Measurements from ENCODE around the gene CAPZA1. TPM values are rescaled to one million over a fixed set of nuclear protein-coding genes. Genes with fewer than 3 reads are reported as not detected.

Gene CAPZA1
- polyA plus RNA-seq, 1 donor from 2014 or later: 82.2 TPM

GRCh38 chr1:112603012-112603411 lies 16.6 kb upstream of the CAPZA1 start:
- no peaks in the 10 kb centered on the region for H3K36me3 ChIP-seq (ENCODE audit: insufficient read depth, low read length)
- H3K9me2 ChIP-seq (ENCODE audit: insufficient read depth, low read length): no peaks in the 10 kb centered on the region
- no peaks in the 10 kb centered on the region for H3K9me3 ChIP-seq (ENCODE audit: low read length)
- no peaks in the 10 kb centered on the region for H4K20me1 ChIP-seq (ENCODE audit: insufficient read depth)
- H3F3A ChIP-seq (ENCODE audit: insufficient read depth, low read length, poor library complexity, severe bottlenecking): no peaks in the 10 kb centered on the region
- no peak overlapping the region for H3K4me2 ChIP-seq (ENCODE audit: low read length)
- no peak overlapping the region for H3K4me3 ChIP-seq (ENCODE audit: low read length)
- H3K27ac ChIP-seq (ENCODE audit: low read length): no peak overlapping the region
- no peaks in the 10 kb centered on the region for H3K79me2 ChIP-seq (replicated peaks; ENCODE audit: insufficient read depth, low read length)
- TF ChIP-seq POLR2AphosphoS5 (IDR thresholded peaks at IDR 0.05) (no peak), MXI1 (conservative IDR thresholded peaks at IDR 0.05; ENCODE audit: poor library complexity, severe bottlenecking) (no peak), RAD21 (conservative IDR thresholded peaks at IDR 0.05) (no peak), EP300 (conservative IDR thresholded peaks at IDR 0.05; ENCODE audit: poor library complexity, severe bottlenecking) (no peak), EZH2 (IDR thresholded peaks at IDR 0.05; ENCODE audit: borderline replicate concordance, insufficient read depth, low read length, poor library complexity, severe bottlenecking) (no peak), SMC3 (conservative IDR thresholded peaks at IDR 0.05; ENCODE audit: poor library complexity) (no peak), TAF1 (IDR thresholded peaks at IDR 0.05; ENCODE audit: low read depth) (no peak)
- TF ChIP-seq, protein P1, sequence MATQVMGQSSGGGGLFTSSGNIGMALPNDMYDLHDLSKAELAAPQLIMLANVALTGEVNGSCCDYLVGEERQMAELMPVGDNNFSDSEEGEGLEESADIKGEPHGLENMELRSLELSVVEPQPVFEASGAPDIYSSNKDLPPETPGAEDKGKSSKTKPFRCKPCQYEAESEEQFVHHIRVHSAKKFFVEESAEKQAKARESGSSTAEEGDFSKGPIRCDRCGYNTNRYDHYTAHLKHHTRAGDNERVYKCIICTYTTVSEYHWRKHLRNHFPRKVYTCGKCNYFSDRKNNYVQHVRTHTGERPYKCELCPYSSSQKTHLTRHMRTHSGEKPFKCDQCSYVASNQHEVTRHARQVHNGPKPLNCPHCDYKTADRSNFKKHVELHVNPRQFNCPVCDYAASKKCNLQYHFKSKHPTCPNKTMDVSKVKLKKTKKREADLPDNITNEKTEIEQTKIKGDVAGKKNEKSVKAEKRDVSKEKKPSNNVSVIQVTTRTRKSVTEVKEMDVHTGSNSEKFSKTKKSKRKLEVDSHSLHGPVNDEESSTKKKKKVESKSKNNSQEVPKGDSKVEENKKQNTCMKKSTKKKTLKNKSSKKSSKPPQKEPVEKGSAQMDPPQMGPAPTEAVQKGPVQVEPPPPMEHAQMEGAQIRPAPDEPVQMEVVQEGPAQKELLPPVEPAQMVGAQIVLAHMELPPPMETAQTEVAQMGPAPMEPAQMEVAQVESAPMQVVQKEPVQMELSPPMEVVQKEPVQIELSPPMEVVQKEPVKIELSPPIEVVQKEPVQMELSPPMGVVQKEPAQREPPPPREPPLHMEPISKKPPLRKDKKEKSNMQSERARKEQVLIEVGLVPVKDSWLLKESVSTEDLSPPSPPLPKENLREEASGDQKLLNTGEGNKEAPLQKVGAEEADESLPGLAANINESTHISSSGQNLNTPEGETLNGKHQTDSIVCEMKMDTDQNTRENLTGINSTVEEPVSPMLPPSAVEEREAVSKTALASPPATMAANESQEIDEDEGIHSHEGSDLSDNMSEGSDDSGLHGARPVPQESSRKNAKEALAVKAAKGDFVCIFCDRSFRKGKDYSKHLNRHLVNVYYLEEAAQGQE (IDR thresholded peaks at IDR 0.05; ENCODE audit: borderline replicate concordance): no peak
- TF ChIP-seq, protein P2, sequence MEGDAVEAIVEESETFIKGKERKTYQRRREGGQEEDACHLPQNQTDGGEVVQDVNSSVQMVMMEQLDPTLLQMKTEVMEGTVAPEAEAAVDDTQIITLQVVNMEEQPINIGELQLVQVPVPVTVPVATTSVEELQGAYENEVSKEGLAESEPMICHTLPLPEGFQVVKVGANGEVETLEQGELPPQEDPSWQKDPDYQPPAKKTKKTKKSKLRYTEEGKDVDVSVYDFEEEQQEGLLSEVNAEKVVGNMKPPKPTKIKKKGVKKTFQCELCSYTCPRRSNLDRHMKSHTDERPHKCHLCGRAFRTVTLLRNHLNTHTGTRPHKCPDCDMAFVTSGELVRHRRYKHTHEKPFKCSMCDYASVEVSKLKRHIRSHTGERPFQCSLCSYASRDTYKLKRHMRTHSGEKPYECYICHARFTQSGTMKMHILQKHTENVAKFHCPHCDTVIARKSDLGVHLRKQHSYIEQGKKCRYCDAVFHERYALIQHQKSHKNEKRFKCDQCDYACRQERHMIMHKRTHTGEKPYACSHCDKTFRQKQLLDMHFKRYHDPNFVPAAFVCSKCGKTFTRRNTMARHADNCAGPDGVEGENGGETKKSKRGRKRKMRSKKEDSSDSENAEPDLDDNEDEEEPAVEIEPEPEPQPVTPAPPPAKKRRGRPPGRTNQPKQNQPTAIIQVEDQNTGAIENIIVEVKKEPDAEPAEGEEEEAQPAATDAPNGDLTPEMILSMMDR (IDR thresholded peaks at IDR 0.05; ENCODE audit: poor library complexity, severe bottlenecking): no peak
- H3K9ac ChIP-seq (ENCODE audit: low read length): no peak overlapping the region
- H2AFZ ChIP-seq (ENCODE audit: low read depth, low read length): no peak overlapping the region
- no peaks in the 10 kb centered on the region for H3K27me3 ChIP-seq (ENCODE audit: insufficient read depth, low read depth, low read length)

DNA sequence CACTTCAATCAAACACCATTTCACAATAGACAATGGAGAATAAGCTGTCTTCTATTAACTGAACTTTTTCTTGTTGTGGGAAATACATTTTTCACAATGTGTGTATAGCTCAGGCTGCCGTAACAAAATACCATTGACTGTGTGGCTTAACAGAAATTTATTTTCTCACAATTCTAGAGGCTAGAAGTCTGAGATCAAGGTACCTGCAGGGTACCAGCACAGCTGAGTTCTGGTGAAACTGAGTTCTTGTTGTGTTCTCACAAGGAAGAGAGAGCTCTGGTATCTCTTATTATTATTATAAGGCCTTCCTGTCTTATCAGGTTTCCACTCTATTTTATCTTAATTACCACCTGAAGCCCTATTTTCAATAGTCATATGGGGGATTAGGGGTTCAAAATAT lies 16.1 kb upstream of the CAPZA1 start:
- Histone ChIP-seq H3K4me2 (ENCODE audit: low read length) (no peak overlapping the region), H3K27me3 (ENCODE audit: insufficient read depth, low read depth, low read length) (no peaks in the 10 kb centered on the region), H3K4me3 (ENCODE audit: low read length) (no peak overlapping the region), H3K36me3 (ENCODE audit: insufficient read depth, low read length) (peaks cover 5% of the 10 kb centered on the region), H3K9me3 (ENCODE audit: low read length) (no peaks in the 10 kb centered on the region), H3F3A (ENCODE audit: insufficient read depth, low read length, poor library complexity, severe bottlenecking) (no peaks in the 10 kb centered on the region), H2AFZ (ENCODE audit: low read depth, low read length) (no peak overlapping the region), H3K9ac (ENCODE audit: low read length) (no peak overlapping the region), H3K9me2 (ENCODE audit: insufficient read depth, low read length) (no peaks in the 10 kb centered on the region), H4K20me1 (ENCODE audit: insufficient read depth) (no peaks in the 10 kb centered on the region), H3K79me2 (replicated peaks; ENCODE audit: insufficient read depth, low read length) (no peaks in the 10 kb centered on the region), H3K27ac (ENCODE audit: low read length) (no peak overlapping the region)
- TF ChIP-seq SMC3 (conservative IDR thresholded peaks at IDR 0.05; ENCODE audit: poor library complexity) (no peak), EZH2 (IDR thresholded peaks at IDR 0.05; ENCODE audit: borderline replicate concordance, insufficient read depth, low read length, poor library complexity, severe bottlenecking) (no peak)
- TF ChIP-seq, protein P2 (IDR thresholded peaks at IDR 0.05; ENCODE audit: poor library complexity, severe bottlenecking): no peak

All from neural cell (in vitro differentiated cells).